ENCODE data around the gene FBXW12. TPM values are rescaled to one million over a fixed set of nuclear protein-coding genes. Genes with fewer than 3 reads are reported as not detected.

FBXW12 gene
- total and polyA plus RNA-seq, 9 donors = 0.22 to 0.46 (median 0.33) TPM; not detected in 4

GRCh38 chr3:48422681-48423080 lies 50.7 kb downstream of the FBXW12 start:
- H3K36me3 ChIP-seq = no peaks in the 10 kb centered on the region
- TF ChIP-seq EP300 (IDR thresholded peaks at IDR 0.05) (no peak), POLR2A (IDR thresholded peaks at IDR 0.05) (no peak), CTCF (IDR thresholded peaks at IDR 0.05) (no peak)
- DNase-seq = no peak
- H3K9me3 ChIP-seq = no peaks in the 10 kb centered on the region
- no peak overlapping the region for H3K4me3 ChIP-seq
- WGBS, 3 donors = 81 to 83% (median 83%) methylated on average over 8 of the region's 8 CpGs
- H3K27me3 ChIP-seq = no peaks in the 10 kb centered on the region
- intact Hi-C loops (cut with DNase I) = no loop called here
- peaks cover 33% of the 10 kb centered on the region for H3K4me1 ChIP-seq (ENCODE audit: insufficient read depth)
- no peak overlapping the region for H3K27ac ChIP-seq

- DNase-seq = no peak
- 86 to 93% (median 89%) methylated on average over 24 to 25 of the region's 25 CpGs for WGBS, 3 donors
- intact Hi-C loops (cut with DNase I) = no loop called here
- no peaks in the 10 kb centered on the region for H3K27me3 ChIP-seq
- H3K27ac ChIP-seq = no peak overlapping the region
- no peak for TF ChIP-seq EP300 (IDR thresholded peaks at IDR 0.05)
- TF ChIP-seq CTCF (IDR thresholded peaks at IDR 0.05) = no peak
- H3K4me3 ChIP-seq = no peak overlapping the region
- H3K9me3 ChIP-seq = no peaks in the 10 kb centered on the region
- H3K4me1 ChIP-seq (ENCODE audit: insufficient read depth) = peaks cover 39% of the 10 kb centered on the region
- H3K36me3 ChIP-seq = no peaks in the 10 kb centered on the region
Observed at GRCh38 chr3:48423241-48423882, 51.3 kb downstream of the FBXW12 start.

- Histone ChIP-seq H3K36me3 (no peaks in the 10 kb centered on the region), H3K4me3 (no peak overlapping the region), H3K27ac (no peak overlapping the region), H3K27me3 (no peaks in the 10 kb centered on the region), H3K9me3 (no peaks in the 10 kb centered on the region), H3K4me1 (ENCODE audit: insufficient read depth) (peaks cover 40% of the 10 kb centered on the region)
- TF ChIP-seq CTCF (IDR thresholded peaks at IDR 0.05) (no peak), POLR2A (IDR thresholded peaks at IDR 0.05) (no peak), EP300 (IDR thresholded peaks at IDR 0.05) (no peak)
- DNase-seq = no peak
- intact Hi-C loops (cut with DNase I) = no loop called here
- WGBS, 3 donors = 90% methylated on average over 21 to 27 of the region's 27 CpGs
Observed at GRCh38 chr3:48423883-48424695, 52.1 kb downstream of the FBXW12 start.

GRCh38 chr3:48425281-48425812 lies 53.3 kb downstream of the FBXW12 start:
- peak overlapping the region in 1 of 2 donors; percentile 55 for H3K27ac ChIP-seq

More at GRCh38 chr3:48425281-48425812, 53.3 kb downstream of the FBXW12 start:
- no peaks in the 10 kb centered on the region for H3K27me3 ChIP-seq
- H3K4me1 ChIP-seq (ENCODE audit: insufficient read depth) = peaks cover 41% of the 10 kb centered on the region
- intact Hi-C loops (cut with DNase I) = no loop called here
- TF ChIP-seq CTCF (IDR thresholded peaks at IDR 0.05) = no peak
- TF ChIP-seq POLR2A (IDR thresholded peaks at IDR 0.05) = no peak
- no peak for TF ChIP-seq EP300 (IDR thresholded peaks at IDR 0.05)
- no peaks in the 10 kb centered on the region for H3K9me3 ChIP-seq
- DNase-seq = peak; percentile 50 to 83 (median 73)
- no peaks in the 10 kb centered on the region for H3K36me3 ChIP-seq
- no peak overlapping the region for H3K4me3 ChIP-seq
- 12 to 16% (median 14%) methylated on average over 12 to 13 of the region's 13 CpGs for WGBS, 3 donors

Data from ovary (tissue), 9 donors.